HG02678 (cell line): ENCODE data around the gene TMOD1.

Experiments
- ATAC-seq: cut with Tn5 transposase; IDR thresholded peaks from one replicate; pipeline ENCODE4 v1.9.1; 2021; ENCODE audit warnings: mild to moderate bottlenecking, moderate library complexity; ENCODE audit not compliant: unreplicated experiment

Gene TMOD1

GRCh38 chr9:97516111-97516510 lies 14.6 kb downstream of the TMOD1 start:
- ATAC-seq = no peak

- no peak for ATAC-seq
Observed at GRCh38 chr9:97517331-97518089, 16.0 kb downstream of the TMOD1 start.

- ATAC-seq = no peak
Observed at GRCh38 chr9:97518166-97518908, 16.9 kb downstream of the TMOD1 start.

GRCh38 chr9:97518909-97519307 lies 17.4 kb downstream of the TMOD1 start:
- no peak for ATAC-seq

GRCh38 chr9:97519441-97519970 lies 18.0 kb downstream of the TMOD1 start:
- ATAC-seq = no peak

GRCh38 chr9:97521576-97522333 lies 20.3 kb downstream of the TMOD1 start:
- no peak for ATAC-seq

GRCh38 chr9:97524424-97524823 lies 23.0 kb downstream of the TMOD1 start:
- ATAC-seq = no peak

GRCh38 chr9:97525451-97525850 lies 24.0 kb downstream of the TMOD1 start:
- no peak for ATAC-seq

GRCh38 chr9:97526895-97527575 lies 25.6 kb downstream of the TMOD1 start:
- no peak for ATAC-seq

- no peak for ATAC-seq
Observed at GRCh38 chr9:97527626-97528528, 26.4 kb downstream of the TMOD1 start.

GRCh38 chr9:97528529-97529230 lies 27.2 kb downstream of the TMOD1 start:
- no peak for ATAC-seq

GRCh38 chr9:97529363-97530076 lies 28.1 kb downstream of the TMOD1 start:
- ATAC-seq = peak; percentile 74

- ATAC-seq = no peak
Observed at GRCh38 chr9:97531888-97532376, 30.5 kb downstream of the TMOD1 start.

- ATAC-seq = no peak
Observed at GRCh38 chr9:97534185-97534584, 32.7 kb downstream of the TMOD1 start.

- no peak for ATAC-seq
Observed at GRCh38 chr9:97534961-97535594, 33.6 kb downstream of the TMOD1 start.

GRCh38 chr9:97535771-97536170 lies 34.3 kb downstream of the TMOD1 start:
- no peak for ATAC-seq

- ATAC-seq = no peak
Observed at GRCh38 chr9:97536480-97536879, 35.0 kb downstream of the TMOD1 start.

GRCh38 chr9:97543561-97543960 lies 42.1 kb downstream of the TMOD1 start:
- ATAC-seq = no peak
